ENCODE results near the gene MRPL21.
A peak's percentile ranks its signal among the peaks of the same experiment; 100 is the strongest.

MRPL21 gene

DNA sequence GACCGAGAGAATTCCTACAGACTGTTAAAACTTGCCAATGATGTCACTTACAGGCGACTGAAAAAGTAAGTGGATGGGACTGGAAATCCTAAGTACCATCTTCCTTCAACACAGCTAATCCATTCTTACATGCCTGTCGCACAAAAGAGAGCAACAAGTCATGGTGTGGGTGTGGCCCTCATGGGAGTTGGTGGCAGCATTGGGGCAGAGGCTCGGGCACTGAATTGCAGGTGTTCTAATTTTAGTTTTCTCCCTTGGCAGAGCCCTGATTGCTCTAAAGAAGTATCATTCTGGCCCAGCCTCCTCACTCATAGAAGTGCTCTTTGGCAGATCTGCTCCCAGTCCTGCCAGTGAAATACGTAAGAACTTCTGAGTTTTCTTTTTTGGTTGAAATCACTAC is 4.6 kb upstream of the MRPL21 start:
- H2BK15ac ChIP-seq (ENCODE audit: low read length) = no peak overlapping the region

DNA sequence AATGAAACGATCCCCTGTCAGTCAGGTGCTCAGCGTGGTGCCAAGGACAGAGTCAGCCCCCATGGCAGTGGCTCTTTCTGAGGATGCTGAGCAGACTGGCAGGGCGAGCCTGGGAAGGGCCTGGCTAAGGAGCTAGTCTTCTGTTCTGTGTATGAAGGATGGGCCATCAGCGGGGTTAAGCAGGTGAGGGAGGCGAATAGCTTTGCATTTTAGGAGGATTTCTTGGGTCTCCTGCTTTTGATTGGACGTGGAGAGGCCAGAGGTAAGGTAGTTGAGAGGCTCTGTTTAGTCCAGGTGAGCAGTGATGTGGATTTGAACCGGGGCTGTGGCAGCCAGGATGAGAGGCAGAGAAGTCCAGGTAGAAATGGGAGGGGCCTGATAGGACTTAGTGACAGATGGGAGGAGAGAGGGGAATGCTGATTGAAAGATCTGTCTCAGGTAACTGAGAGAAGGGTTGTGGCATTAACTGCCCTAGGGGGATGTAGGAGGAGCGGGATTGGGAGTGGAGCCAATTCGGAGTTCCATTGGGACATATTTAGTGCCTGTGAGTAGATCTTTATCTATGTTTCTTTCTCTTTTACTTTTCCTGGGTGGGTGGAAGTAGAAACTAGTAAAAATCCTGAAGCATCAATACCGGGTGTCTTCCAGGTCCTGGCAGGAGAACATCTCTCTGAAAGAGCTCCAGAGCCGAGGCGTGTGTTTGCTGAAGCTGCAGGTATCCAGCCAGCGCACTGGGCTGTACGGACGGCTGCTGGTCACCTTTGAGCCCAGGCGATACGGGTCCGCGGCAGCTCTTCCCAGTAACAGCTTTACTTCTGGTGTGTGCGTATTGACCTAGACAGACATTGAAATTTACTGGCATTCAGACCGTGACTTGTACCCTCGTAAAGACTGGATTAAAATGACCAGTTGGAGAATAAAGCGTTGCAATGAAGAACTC is 2.1 kb upstream of the MRPL21 start:
- no peak overlapping the region for H4K8ac ChIP-seq (ENCODE audit: low read depth, low read length)
- no peak for DNase-seq (ENCODE audit: low spot score)
- H3K4me1 ChIP-seq (ENCODE audit: control insufficient read depth in 2 of 2, insufficient read depth in 1 of 2, low read depth in 1 of 2, low read length in 2 of 2) = peaks cover 4 to 7% of the 10 kb centered on the region in 2 donors
- H3K9me3 ChIP-seq (replicated peaks in 1 of 2; ENCODE audit: control insufficient read depth in 2 of 2, insufficient read depth in 1 of 2, low read depth in 1 of 2, low read length in 2 of 2) = no peaks in the 10 kb centered on the region
- no peak overlapping the region for H3K4me2 ChIP-seq (ENCODE audit: insufficient read depth, low read length, poor library complexity, severe bottlenecking)
- H3K14ac ChIP-seq (ENCODE audit: low read length) = no peak overlapping the region
- H2BK120ac ChIP-seq (ENCODE audit: low read depth, low read length) = no peak overlapping the region
- no peak overlapping the region for H3K23ac ChIP-seq (ENCODE audit: low read depth, low read length, poor library complexity)
- no peak overlapping the region for H2BK15ac ChIP-seq (ENCODE audit: low read length)
- no peak overlapping the region for H3K27ac ChIP-seq (replicated peaks; ENCODE audit: low read length)
- no CpG with 5 or more reads among the region's 23 CpGs for WGBS, 2 donors (ENCODE audit: extremely low coverage in 2 of 2, insufficient read length in 2 of 2, insufficient replicate concordance in 1 of 2)
- no peak overlapping the region for H2AK5ac ChIP-seq (ENCODE audit: low read depth, low read length)
- H2BK5ac ChIP-seq (ENCODE audit: low read length) = no peak overlapping the region
- H3K79me1 ChIP-seq (ENCODE audit: low read depth, low read length) = peaks cover 13% of the 10 kb centered on the region
- H3K36me3 ChIP-seq (replicated peaks in 1 of 2; ENCODE audit: control insufficient read depth in 2 of 2, insufficient read depth in 2 of 2, low read length in 2 of 2) = peaks cover 17 to 44% of the 10 kb centered on the region in 2 donors
- no peak overlapping the region for H2AFZ ChIP-seq (ENCODE audit: low read length)
- no peak overlapping the region for H4K91ac ChIP-seq (ENCODE audit: low read depth, low read length, poor library complexity)
- no peak overlapping the region for H3K4ac ChIP-seq (ENCODE audit: low read length)
- peak overlapping the region; percentile 22 for H3K9ac ChIP-seq (ENCODE audit: low read depth, low read length, poor library complexity)
- peak overlapping the region in 1 of 2 donors; percentile 97 for H3K4me3 ChIP-seq (ENCODE audit: low read length in 2 of 2)
- H2BK12ac ChIP-seq (ENCODE audit: low read length) = no peak overlapping the region
- H3K27me3 ChIP-seq (ENCODE audit: control insufficient read depth in 3 of 3, insufficient read depth in 3 of 3, low read depth in 1 of 3, low read length in 3 of 3) = no peaks in the 10 kb centered on the region
- no peak overlapping the region for H3K18ac ChIP-seq (ENCODE audit: low read length)

More for the DNA sequence above, 4.6 kb upstream of the MRPL21 start:
- no peaks in the 10 kb centered on the region for H3K27me3 ChIP-seq (ENCODE audit: control insufficient read depth in 3 of 3, insufficient read depth in 3 of 3, low read depth in 1 of 3, low read length in 3 of 3)
- H3K36me3 ChIP-seq (replicated peaks in 1 of 2; ENCODE audit: control insufficient read depth in 2 of 2, insufficient read depth in 2 of 2, low read length in 2 of 2) = peaks cover 30 to 62% of the 10 kb centered on the region in 2 donors
- no peak overlapping the region for H2AK5ac ChIP-seq (ENCODE audit: low read depth, low read length)
- H3K9me3 ChIP-seq (replicated peaks in 1 of 2; ENCODE audit: control insufficient read depth in 2 of 2, insufficient read depth in 1 of 2, low read depth in 1 of 2, low read length in 2 of 2) = no peaks in the 10 kb centered on the region
- H2BK5ac ChIP-seq (ENCODE audit: low read length) = no peak overlapping the region
- H2AFZ ChIP-seq (ENCODE audit: low read length) = no peak overlapping the region
- no peak overlapping the region for H3K14ac ChIP-seq (ENCODE audit: low read length)
- H3K4ac ChIP-seq (ENCODE audit: low read length) = no peak overlapping the region
- H3K27ac ChIP-seq (replicated peaks; ENCODE audit: low read length) = no peak overlapping the region
- no peak overlapping the region for H3K4me3 ChIP-seq (ENCODE audit: low read length in 2 of 2)
- H4K91ac ChIP-seq (ENCODE audit: low read depth, low read length, poor library complexity) = no peak overlapping the region
- H3K18ac ChIP-seq (ENCODE audit: low read length) = no peak overlapping the region
- H3K9ac ChIP-seq (ENCODE audit: low read depth, low read length, poor library complexity) = no peak overlapping the region
- no peak overlapping the region for H3K23ac ChIP-seq (ENCODE audit: low read depth, low read length, poor library complexity)
- no peak overlapping the region for H2BK120ac ChIP-seq (ENCODE audit: low read depth, low read length)
- H3K4me1 ChIP-seq (ENCODE audit: control insufficient read depth in 2 of 2, insufficient read depth in 1 of 2, low read depth in 1 of 2, low read length in 2 of 2) = peaks cover 4 to 5% of the 10 kb centered on the region in 2 donors
- no peak for DNase-seq (ENCODE audit: low spot score)
- H4K8ac ChIP-seq (ENCODE audit: low read depth, low read length) = no peak overlapping the region
- H3K79me1 ChIP-seq (ENCODE audit: low read depth, low read length) = peaks cover 9% of the 10 kb centered on the region
- H2BK12ac ChIP-seq (ENCODE audit: low read length) = no peak overlapping the region
- no peak overlapping the region for H3K4me2 ChIP-seq (ENCODE audit: insufficient read depth, low read length, poor library complexity, severe bottlenecking)
- WGBS, 2 donors (ENCODE audit: extremely low coverage in 2 of 2, insufficient read length in 2 of 2, insufficient replicate concordance in 1 of 2) = no CpG with 5 or more reads among the region's 5 CpGs

DNA sequence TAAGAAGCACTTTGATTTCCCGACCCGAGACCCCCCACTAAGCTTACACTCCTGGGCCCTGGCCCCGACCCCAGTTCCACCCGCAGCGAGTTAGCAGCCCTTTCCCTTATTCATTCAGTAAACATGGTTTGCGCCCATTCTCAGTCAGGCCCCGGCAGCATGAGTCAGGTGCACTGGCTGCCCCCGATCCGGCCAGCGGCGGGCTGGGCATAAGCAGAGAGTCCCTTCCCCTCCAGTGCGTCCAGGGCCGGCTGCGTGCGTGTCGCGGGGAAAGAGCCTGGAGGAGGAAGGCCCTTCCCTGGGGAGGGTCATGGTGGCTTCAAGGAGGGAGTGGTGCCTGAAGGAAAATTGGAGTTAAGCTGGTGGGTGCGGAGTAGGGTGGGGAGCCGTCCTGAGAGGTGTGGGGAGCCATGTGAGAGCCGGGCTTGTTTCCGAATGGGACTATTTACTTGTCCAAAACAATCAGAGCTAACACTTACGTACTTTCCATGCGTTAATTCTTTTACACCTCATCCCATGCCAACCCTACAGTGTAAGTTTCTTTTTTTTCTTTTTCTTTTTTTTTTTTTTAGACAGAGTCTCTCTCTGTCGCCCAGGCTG is 716 bp upstream of the MRPL21 start:
- peak overlapping the region; percentile 96 for H3K4me2 ChIP-seq (ENCODE audit: insufficient read depth, low read length, poor library complexity, severe bottlenecking)
- H3K14ac ChIP-seq (ENCODE audit: low read length) = no peak overlapping the region
- H2BK12ac ChIP-seq (ENCODE audit: low read length) = peak overlapping the region; percentile 30
- H3K9me3 ChIP-seq (replicated peaks in 1 of 2; ENCODE audit: control insufficient read depth in 2 of 2, insufficient read depth in 1 of 2, low read depth in 1 of 2, low read length in 2 of 2) = no peaks in the 10 kb centered on the region
- peak overlapping the region; percentile 51 for H2BK15ac ChIP-seq (ENCODE audit: low read length)
- WGBS, 2 donors (ENCODE audit: extremely low coverage in 2 of 2, insufficient read length in 2 of 2, insufficient replicate concordance in 1 of 2) = no CpG with 5 or more reads among the region's 24 CpGs
- H2AFZ ChIP-seq (ENCODE audit: low read length) = peak overlapping the region; percentile 93
- peaks cover 15% of the 10 kb centered on the region for H3K79me1 ChIP-seq (ENCODE audit: low read depth, low read length)
- no peaks in the 10 kb centered on the region for H3K27me3 ChIP-seq (ENCODE audit: control insufficient read depth in 3 of 3, insufficient read depth in 3 of 3, low read depth in 1 of 3, low read length in 3 of 3)
- no peak overlapping the region for H3K4ac ChIP-seq (ENCODE audit: low read length)
- peaks cover 14 to 44% of the 10 kb centered on the region in 2 donors for H3K36me3 ChIP-seq (replicated peaks in 1 of 2; ENCODE audit: control insufficient read depth in 2 of 2, insufficient read depth in 2 of 2, low read length in 2 of 2)
- peak overlapping the region; percentile 6 for H4K8ac ChIP-seq (ENCODE audit: low read depth, low read length)
- H3K18ac ChIP-seq (ENCODE audit: low read length) = peak overlapping the region; percentile 98
- peak overlapping the region; percentile 25 for H2AK5ac ChIP-seq (ENCODE audit: low read depth, low read length)
- H2BK120ac ChIP-seq (ENCODE audit: low read depth, low read length) = peak overlapping the region; percentile 37
- H3K27ac ChIP-seq (replicated peaks; ENCODE audit: low read length) = no peak overlapping the region
- H3K9ac ChIP-seq (ENCODE audit: low read depth, low read length, poor library complexity) = peak overlapping the region; percentile 98
- peak overlapping the region; percentile 96 to 97 for H3K4me3 ChIP-seq (ENCODE audit: low read length in 2 of 2)
- DNase-seq (ENCODE audit: low spot score) = peak; percentile 5
- peaks cover 4 to 7% of the 10 kb centered on the region in 2 donors for H3K4me1 ChIP-seq (ENCODE audit: control insufficient read depth in 2 of 2, insufficient read depth in 1 of 2, low read depth in 1 of 2, low read length in 2 of 2)
- H2BK5ac ChIP-seq (ENCODE audit: low read length) = peak overlapping the region; percentile 94
- H4K91ac ChIP-seq (ENCODE audit: low read depth, low read length, poor library complexity) = no peak overlapping the region
- H3K23ac ChIP-seq (ENCODE audit: low read depth, low read length, poor library complexity) = peak overlapping the region; percentile 94

DNA sequence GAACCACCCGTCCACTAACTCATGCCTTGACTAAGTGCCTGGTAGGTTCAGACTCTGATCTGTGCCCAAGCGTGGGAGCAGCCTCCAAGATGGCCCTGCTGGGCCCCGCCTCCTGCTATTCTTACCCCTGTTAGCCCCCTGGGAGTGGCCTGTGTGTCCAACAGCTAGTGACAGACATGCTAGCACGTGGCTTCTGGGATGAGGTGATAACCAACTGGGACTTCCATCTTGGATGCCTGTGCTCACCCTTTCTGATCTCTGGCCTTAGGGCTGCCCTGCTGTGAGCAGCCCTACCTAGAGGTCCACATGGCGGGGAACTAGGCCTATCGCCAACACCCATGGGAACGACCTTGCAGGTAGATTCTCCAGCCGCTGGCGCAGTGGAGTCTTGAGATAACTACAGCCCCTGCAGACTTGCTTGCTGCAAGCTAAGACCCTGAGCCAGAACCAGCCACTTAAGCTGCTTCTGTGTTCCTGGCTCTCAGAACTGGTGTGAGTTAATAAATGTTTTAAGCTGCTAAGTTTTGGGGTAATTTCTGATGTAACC is 2.7 kb downstream of the MRPL21 start:
- H3K9ac ChIP-seq (ENCODE audit: low read depth, low read length, poor library complexity) = no peak overlapping the region
- H2BK5ac ChIP-seq (ENCODE audit: low read length) = no peak overlapping the region
- no peak overlapping the region for H4K91ac ChIP-seq (ENCODE audit: low read depth, low read length, poor library complexity)
- H3K27ac ChIP-seq (replicated peaks; ENCODE audit: low read length) = no peak overlapping the region
- H3K4ac ChIP-seq (ENCODE audit: low read length) = no peak overlapping the region
- no peak for DNase-seq (ENCODE audit: low spot score)
- H3K23ac ChIP-seq (ENCODE audit: low read depth, low read length, poor library complexity) = no peak overlapping the region
- no peak overlapping the region for H3K4me2 ChIP-seq (ENCODE audit: insufficient read depth, low read length, poor library complexity, severe bottlenecking)
- no peak overlapping the region for H3K14ac ChIP-seq (ENCODE audit: low read length)
- no peak overlapping the region for H2BK12ac ChIP-seq (ENCODE audit: low read length)
- H3K4me3 ChIP-seq (ENCODE audit: low read length in 2 of 2) = no peak overlapping the region
- no peaks in the 10 kb centered on the region for H3K9me3 ChIP-seq (replicated peaks in 1 of 2; ENCODE audit: control insufficient read depth in 2 of 2, insufficient read depth in 1 of 2, low read depth in 1 of 2, low read length in 2 of 2)
- H4K8ac ChIP-seq (ENCODE audit: low read depth, low read length) = no peak overlapping the region
- peaks cover 4 to 7% of the 10 kb centered on the region in 2 donors for H3K4me1 ChIP-seq (ENCODE audit: control insufficient read depth in 2 of 2, insufficient read depth in 1 of 2, low read depth in 1 of 2, low read length in 2 of 2)
- H3K36me3 ChIP-seq (replicated peaks in 1 of 2; ENCODE audit: control insufficient read depth in 2 of 2, insufficient read depth in 2 of 2, low read length in 2 of 2) = peaks cover 24 to 50% of the 10 kb centered on the region in 2 donors
- no peak overlapping the region for H2AFZ ChIP-seq (ENCODE audit: low read length)
- WGBS, 2 donors (ENCODE audit: extremely low coverage in 2 of 2, insufficient read length in 2 of 2, insufficient replicate concordance in 1 of 2) = no CpG with 5 or more reads among the region's 9 CpGs
- H2BK15ac ChIP-seq (ENCODE audit: low read length) = no peak overlapping the region
- no peaks in the 10 kb centered on the region for H3K27me3 ChIP-seq (ENCODE audit: control insufficient read depth in 3 of 3, insufficient read depth in 3 of 3, low read depth in 1 of 3, low read length in 3 of 3)
- H3K79me1 ChIP-seq (ENCODE audit: low read depth, low read length) = peaks cover 22% of the 10 kb centered on the region
- H2BK120ac ChIP-seq (ENCODE audit: low read depth, low read length) = no peak overlapping the region
- H2AK5ac ChIP-seq (ENCODE audit: low read depth, low read length) = no peak overlapping the region
- no peak overlapping the region for H3K18ac ChIP-seq (ENCODE audit: low read length)

All from neuronal stem cell (in vitro differentiated cells).